Testis (tissue), 3 donors: ENCODE results near the gene POC1B. TPM values are rescaled to one million over a fixed set of nuclear protein-coding genes. Genes with fewer than 3 reads are reported as not detected.

Experiments
- DNase-seq: peaks from one replicate; pipeline ENCODE4 v3.0.0-alpha.2; 2019
- H3K27ac ChIP-seq, 2 donors: fragments of 200-600 bp; sonication (generic); one replicate each; pipeline ENCODE4 v1.5.1; 2019
- H3K27me3 ChIP-seq: fragments of 200-600 bp; sonication (generic); one replicate; pipeline ENCODE4 v1.5.1; 2019
- H3K36me3 ChIP-seq: fragments of 200-600 bp; sonication (generic); one replicate; pipeline ENCODE4 v1.5.1; 2017; ENCODE audit warnings: low read depth; ENCODE audit errors: missing control alignments
- H3K4me1 ChIP-seq: fragments of 200-600 bp; sonication (generic); one replicate; pipeline ENCODE4 v1.5.1; 2019
- H3K4me3 ChIP-seq, 2 donors: fragments of 200-600 bp; sonication (generic); one replicate each; pipeline ENCODE4 v1.5.1; 2017 to 2019
- H3K9me3 ChIP-seq: fragments of 200-600 bp; sonication (generic); one replicate; pipeline ENCODE4 v1.5.1; 2017
- POLR2A ChIP-seq: fragments of 450-650 bp; IDR thresholded peaks from one replicate; pipeline ENCODE4 v1.6.1; 2017; ENCODE audit warnings: antibody characterized with exemption, mild to moderate bottlenecking, moderate library complexity
- WGBS, 2 donors: methylation state at CpG; one replicate each; pipeline ENCODE4 v1.1.5; 2018; 5-methylcytosine and 5-hydroxymethylcytosine counted together
- intact Hi-C: fragments of 100-400 bp; cut with DNase I; formaldehyde crosslinking; loops from one replicate; pipeline ENCODE4 v1.15.1; 2023; ENCODE audit warnings: low total_unique reads
- polyA plus RNA-seq: library from polyadenylated mRNA; stranded (reverse); fragments of 350-450 nt; fragmentation: Illumina TruSeq; extraction: RNeasy Lipid Tissue Mini Kit (QIAGEN cat#74804); gene quantifications from one replicate; pipeline ENCODE4 v1.2.3, GENCODE V29; 2014; ENCODE audit warnings: low read depth, low replicate concordance; ENCODE audit not compliant: insufficient read depth
- total RNA-seq, 2 donors: library from RNA; depleted of rRNA; stranded (reverse); fragments of >200 nt; gene quantifications; one replicate each; pipeline ENCODE4 v1.2.3, GENCODE V29; 2016
- TF ChIP-seq, protein P1 (sequence below), 3 experiments: fragments of 450-650 bp in 2 of 3; fragments of 200-600 bp in 1 of 3; sonication (generic) in 1 of 3; IDR thresholded peaks; one replicate each; pipeline ENCODE4 v1.5.1; 2016 to 2019; ENCODE audit warnings: antibody characterized with exemption in 3 of 3, mild to moderate bottlenecking in 2 of 3, moderate library complexity in 1 of 3

Gene POC1B
- total and polyA plus RNA-seq, 3 donors from 2014 or later = 16.8 to 30.2 (median 21.3) TPM

DNA sequence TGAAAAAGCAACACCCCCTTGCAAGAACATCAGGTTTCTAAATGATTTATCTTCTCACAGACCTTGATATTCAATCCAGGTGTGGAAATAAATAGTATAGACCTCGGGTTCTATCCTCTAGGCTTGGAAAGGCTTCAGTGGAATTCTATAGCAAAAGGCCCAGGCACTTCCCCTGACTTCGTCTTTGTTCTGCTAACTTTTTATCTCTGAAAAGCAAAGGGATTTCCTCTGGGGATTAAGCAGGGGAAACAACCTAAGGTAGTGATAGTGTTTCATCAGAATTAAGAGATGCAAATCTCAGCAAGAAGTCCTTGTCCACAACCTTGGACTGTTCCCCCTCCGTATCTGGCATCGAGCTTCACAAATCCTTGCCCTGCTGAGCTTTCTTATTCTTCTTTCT, 114.0 kb downstream of the POC1B start:
- H3K4me3 ChIP-seq = no peak overlapping the region
- no peaks in the 10 kb centered on the region for H3K27me3 ChIP-seq
- no peaks in the 10 kb centered on the region for H3K36me3 ChIP-seq
- H3K27ac ChIP-seq = no peak overlapping the region
- DNase-seq = no peak
- intact Hi-C loops = no loop called here
- H3K4me1 ChIP-seq = no peaks in the 10 kb centered on the region
- WGBS, 2 donors = 51 to 58% methylated on average over 4 of the region's 4 CpGs
- TF ChIP-seq POLR2A = no peak
- TF ChIP-seq, protein P1, sequence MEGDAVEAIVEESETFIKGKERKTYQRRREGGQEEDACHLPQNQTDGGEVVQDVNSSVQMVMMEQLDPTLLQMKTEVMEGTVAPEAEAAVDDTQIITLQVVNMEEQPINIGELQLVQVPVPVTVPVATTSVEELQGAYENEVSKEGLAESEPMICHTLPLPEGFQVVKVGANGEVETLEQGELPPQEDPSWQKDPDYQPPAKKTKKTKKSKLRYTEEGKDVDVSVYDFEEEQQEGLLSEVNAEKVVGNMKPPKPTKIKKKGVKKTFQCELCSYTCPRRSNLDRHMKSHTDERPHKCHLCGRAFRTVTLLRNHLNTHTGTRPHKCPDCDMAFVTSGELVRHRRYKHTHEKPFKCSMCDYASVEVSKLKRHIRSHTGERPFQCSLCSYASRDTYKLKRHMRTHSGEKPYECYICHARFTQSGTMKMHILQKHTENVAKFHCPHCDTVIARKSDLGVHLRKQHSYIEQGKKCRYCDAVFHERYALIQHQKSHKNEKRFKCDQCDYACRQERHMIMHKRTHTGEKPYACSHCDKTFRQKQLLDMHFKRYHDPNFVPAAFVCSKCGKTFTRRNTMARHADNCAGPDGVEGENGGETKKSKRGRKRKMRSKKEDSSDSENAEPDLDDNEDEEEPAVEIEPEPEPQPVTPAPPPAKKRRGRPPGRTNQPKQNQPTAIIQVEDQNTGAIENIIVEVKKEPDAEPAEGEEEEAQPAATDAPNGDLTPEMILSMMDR (IDR thresholded peaks at IDR 0.05) = no peak
- no peaks in the 10 kb centered on the region for H3K9me3 ChIP-seq

DNA sequence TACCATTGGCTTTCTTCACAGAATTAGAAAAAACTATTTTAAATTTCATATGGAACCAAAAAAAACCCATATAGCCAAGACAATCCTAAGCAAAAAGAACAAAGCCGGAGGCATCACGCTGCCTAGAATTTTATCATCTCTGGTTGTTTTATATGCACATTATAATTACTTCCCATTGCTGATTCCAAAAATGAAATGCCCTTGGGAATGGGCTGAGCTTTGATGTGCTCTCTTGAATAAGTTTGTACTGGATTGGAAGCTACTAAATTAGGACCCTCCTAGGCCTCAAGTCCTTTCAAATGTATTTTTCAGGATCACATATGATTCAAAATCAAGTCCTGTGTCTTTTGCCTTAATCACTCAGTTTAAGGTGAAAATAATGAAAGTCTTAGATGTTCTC, 114.6 kb downstream of the POC1B start:
- H3K4me1 ChIP-seq = no peaks in the 10 kb centered on the region
- H3K27me3 ChIP-seq = no peaks in the 10 kb centered on the region
- intact Hi-C loops = no loop called here
- no peaks in the 10 kb centered on the region for H3K36me3 ChIP-seq
- no peak overlapping the region for H3K4me3 ChIP-seq
- TF ChIP-seq, protein P1 (IDR thresholded peaks at IDR 0.05) = no peak
- no peak for TF ChIP-seq POLR2A
- no peak overlapping the region for H3K27ac ChIP-seq
- 71 to 75% methylated on average over 2 of the region's 2 CpGs for WGBS, 2 donors
- DNase-seq = no peak
- no peaks in the 10 kb centered on the region for H3K9me3 ChIP-seq

DNA sequence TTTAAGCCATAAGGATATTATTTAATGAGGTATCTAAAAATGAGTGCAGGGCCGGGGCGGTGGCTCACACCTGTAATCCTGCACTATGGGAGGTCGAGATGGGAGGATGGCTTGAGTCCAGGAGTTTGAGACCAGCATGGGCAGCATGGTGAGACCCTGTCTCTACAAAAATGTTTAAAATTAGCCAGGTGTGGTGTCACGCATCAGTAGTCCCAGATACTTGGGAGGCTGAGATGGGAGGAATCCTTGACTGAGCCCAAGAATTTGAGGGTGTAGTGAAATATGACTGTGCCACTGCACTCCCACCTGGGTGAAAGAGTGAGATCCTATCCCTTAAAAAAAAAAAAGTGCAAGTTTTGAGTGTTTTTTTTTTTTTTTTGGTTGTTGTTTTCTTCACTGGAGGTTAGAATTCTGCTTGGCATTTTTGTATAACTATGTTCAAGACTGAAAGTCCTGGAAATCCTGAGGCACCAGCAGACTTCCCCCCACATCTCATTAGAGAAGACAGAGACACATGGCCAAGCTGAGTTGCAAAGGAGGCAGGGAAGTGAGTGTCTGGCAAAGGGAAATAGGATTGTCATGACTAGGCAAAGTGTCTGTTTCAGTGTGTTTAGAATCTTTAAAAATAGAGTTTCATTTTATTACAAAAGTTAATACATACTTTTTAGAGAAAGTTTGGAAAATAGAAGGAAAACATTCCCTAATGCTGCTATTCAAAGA, 120.1 kb downstream of the POC1B start:
- Histone ChIP-seq H3K36me3 (no peaks in the 10 kb centered on the region), H3K27me3 (no peaks in the 10 kb centered on the region), H3K4me3 (no peak overlapping the region), H3K9me3 (no peaks in the 10 kb centered on the region), H3K27ac (no peak overlapping the region), H3K4me1 (no peaks in the 10 kb centered on the region)
- TF ChIP-seq POLR2A = no peak
- TF ChIP-seq, protein P1 (IDR thresholded peaks at IDR 0.05) = no peak
- no peak for DNase-seq
- 87 to 100% methylated on average over 4 of the region's 4 CpGs for WGBS, 2 donors
- intact Hi-C loops = no loop called here

DNA sequence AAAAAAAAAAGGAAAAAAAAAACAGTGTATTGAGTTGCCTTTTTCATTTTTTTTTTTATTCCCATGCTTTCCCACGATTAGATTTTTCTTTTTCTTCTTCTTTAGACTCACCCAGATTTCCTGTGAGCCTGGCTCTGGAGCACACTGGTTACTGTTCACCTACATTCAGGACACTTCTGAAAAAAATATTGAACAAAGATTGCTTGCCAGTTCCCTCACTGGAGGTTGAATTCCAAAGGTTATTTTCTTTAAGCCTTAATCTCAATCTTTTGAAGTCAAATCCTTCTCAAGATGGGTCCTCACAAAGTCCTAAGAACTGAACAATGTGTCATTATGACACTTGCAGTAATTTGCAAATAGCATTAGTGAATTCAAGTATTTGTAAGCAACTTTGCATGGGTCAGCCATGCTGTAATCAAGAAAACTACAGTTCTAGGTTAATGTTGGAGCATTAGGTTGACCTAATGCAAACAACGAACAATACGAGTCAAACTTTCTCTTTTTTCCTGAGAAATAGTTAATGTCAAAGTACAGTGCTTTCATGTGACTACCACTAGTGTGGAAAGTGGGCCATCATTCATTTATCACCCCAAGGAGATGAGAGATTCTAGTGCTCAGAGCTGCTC, 124.3 kb downstream of the POC1B start:
- Histone ChIP-seq H3K9me3 (no peaks in the 10 kb centered on the region), H3K4me3 (no peak overlapping the region), H3K27me3 (no peaks in the 10 kb centered on the region), H3K36me3 (no peaks in the 10 kb centered on the region), H3K4me1 (no peaks in the 10 kb centered on the region), H3K27ac (no peak overlapping the region)
- 79 to 81% methylated on average over 3 of the region's 3 CpGs for WGBS, 2 donors
- DNase-seq = no peak
- intact Hi-C loops = no loop called here
- TF ChIP-seq POLR2A = no peak
- TF ChIP-seq, protein P1 (IDR thresholded peaks at IDR 0.05) = no peak

DNA sequence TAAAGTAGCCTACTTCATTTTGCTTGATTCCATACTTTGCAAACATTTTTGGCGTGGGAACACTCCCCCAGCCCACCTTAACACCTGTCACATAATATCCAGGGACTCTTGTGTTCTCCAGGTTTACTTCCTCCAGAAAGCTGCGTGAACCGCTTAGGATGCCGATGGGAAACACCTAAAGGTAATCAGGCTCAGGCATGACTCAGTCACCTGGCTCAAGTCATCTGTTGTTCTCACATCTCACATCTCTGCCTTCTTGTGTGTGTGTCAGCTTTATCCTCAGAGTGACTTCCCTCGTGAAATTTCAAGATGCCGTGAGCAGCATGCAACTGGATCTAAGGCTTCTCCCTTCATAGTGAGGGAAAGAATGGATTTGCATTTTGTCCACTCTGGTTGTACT, 125.4 kb downstream of the POC1B start:
- no peak for TF ChIP-seq POLR2A
- TF ChIP-seq, protein P1 (IDR thresholded peaks at IDR 0.05) = no peak
- WGBS, 2 donors = 96 to 98% methylated on average over 6 of the region's 6 CpGs
- Histone ChIP-seq H3K9me3 (no peaks in the 10 kb centered on the region), H3K4me1 (no peaks in the 10 kb centered on the region), H3K27ac (no peak overlapping the region), H3K27me3 (no peaks in the 10 kb centered on the region), H3K4me3 (no peak overlapping the region), H3K36me3 (no peaks in the 10 kb centered on the region)
- intact Hi-C loops = no loop called here
- no peak for DNase-seq
